KOPT-K1 (cell line): Measurements from ENCODE around the gene DIPK1A.

Experiments used
- H3K27ac ChIP-seq: fragments of 200-600 bp; sonication (generic); 2 replicates; pipeline ENCODE4 v1.5.1; 2016; ENCODE audit warnings: antibody characterized with exemption, mild to moderate bottlenecking, low read depth, low read length; ENCODE audit not compliant: poor library complexity, severe bottlenecking
- H3K36me3 ChIP-seq: fragments of 200-600 bp; sonication (generic); 2 replicates; pipeline ENCODE4 v1.5.1; 2017; ENCODE audit warnings: antibody characterized with exemption, mild to moderate bottlenecking, low read length, moderate library complexity; ENCODE audit not compliant: insufficient read depth
- H3K9me3 ChIP-seq: fragments of 200-600 bp; sonication (generic); 2 replicates; pipeline ENCODE4 v1.5.1; 2017; ENCODE audit warnings: antibody characterized with exemption, low read length, mild to moderate bottlenecking; ENCODE audit not compliant: insufficient read depth, poor library complexity, severe bottlenecking

DIPK1A gene

GRCh38 chr1:92859400-92860039 lies 101.7 kb downstream of the DIPK1A start:
- H3K27ac ChIP-seq, result peak overlapping the region; percentile 18
- H3K9me3 ChIP-seq, result no peaks in the 10 kb centered on the region
- no peaks in the 10 kb centered on the region; the same call in 1 of the 2 replicates for H3K36me3 ChIP-seq

- H3K36me3 ChIP-seq, result no peaks in the 10 kb centered on the region; the same call in 1 of the 2 replicates
- H3K27ac ChIP-seq, result peak overlapping the region; percentile 18
- no peaks in the 10 kb centered on the region for H3K9me3 ChIP-seq
Measured at GRCh38 chr1:92858564-92859399, 102.5 kb downstream of the DIPK1A start.

- no peaks in the 10 kb centered on the region for H3K9me3 ChIP-seq
- H3K36me3 ChIP-seq, result no peaks in the 10 kb centered on the region; the same call in 1 of the 2 replicates
- H3K27ac ChIP-seq, result no peak overlapping the region
Measured at GRCh38 chr1:92857817-92858216, 103.4 kb downstream of the DIPK1A start.

- peaks cover 3% of the 10 kb centered on the region for H3K36me3 ChIP-seq
- H3K27ac ChIP-seq, result no peak overlapping the region
- no peaks in the 10 kb centered on the region for H3K9me3 ChIP-seq
Measured at GRCh38 chr1:92855236-92855635, 106.0 kb downstream of the DIPK1A start.

GRCh38 chr1:92854101-92854785 lies 107.0 kb downstream of the DIPK1A start:
- Histone ChIP-seq H3K27ac (no peak overlapping the region), H3K9me3 (no peaks in the 10 kb centered on the region), H3K36me3 (peaks cover 13% of the 10 kb centered on the region)

- H3K36me3 ChIP-seq, result peaks cover 18% of the 10 kb centered on the region
- no peak overlapping the region for H3K27ac ChIP-seq
- no peaks in the 10 kb centered on the region for H3K9me3 ChIP-seq
Measured at GRCh38 chr1:92853299-92853698, 108.0 kb downstream of the DIPK1A start.

- Histone ChIP-seq H3K27ac (no peak overlapping the region), H3K36me3 (peaks cover 22% of the 10 kb centered on the region), H3K9me3 (no peaks in the 10 kb centered on the region)
Measured at GRCh38 chr1:92851729-92852128, 109.5 kb downstream of the DIPK1A start.

GRCh38 chr1:92850019-92850418 lies 111.2 kb downstream of the DIPK1A start:
- no peak overlapping the region for H3K27ac ChIP-seq
- H3K9me3 ChIP-seq, result no peaks in the 10 kb centered on the region

GRCh38 chr1:92848201-92848600 lies 113.1 kb downstream of the DIPK1A start:
- H3K9me3 ChIP-seq, result no peaks in the 10 kb centered on the region
- peaks cover 51% of the 10 kb centered on the region for H3K36me3 ChIP-seq
- H3K27ac ChIP-seq, result no peak overlapping the region

More at GRCh38 chr1:92850019-92850418, 111.2 kb downstream of the DIPK1A start:
- peaks cover 36% of the 10 kb centered on the region for H3K36me3 ChIP-seq

GRCh38 chr1:92845908-92846307 lies 115.4 kb downstream of the DIPK1A start:
- Histone ChIP-seq H3K36me3 (peaks cover 74% of the 10 kb centered on the region), H3K27ac (no peak overlapping the region), H3K9me3 (no peaks in the 10 kb centered on the region)

GRCh38 chr1:92844439-92844838 lies 116.8 kb downstream of the DIPK1A start:
- H3K9me3 ChIP-seq, result no peaks in the 10 kb centered on the region
- H3K27ac ChIP-seq, result no peak overlapping the region
- H3K36me3 ChIP-seq, result peaks cover 78% of the 10 kb centered on the region

GRCh38 chr1:92843429-92844352 lies 117.6 kb downstream of the DIPK1A start:
- Histone ChIP-seq H3K9me3 (no peaks in the 10 kb centered on the region), H3K27ac (no peak overlapping the region), H3K36me3 (peaks cover 78% of the 10 kb centered on the region)

GRCh38 chr1:92843046-92843423 lies 118.2 kb downstream of the DIPK1A start:
- H3K36me3 ChIP-seq, result peaks cover 85% of the 10 kb centered on the region
- H3K27ac ChIP-seq, result no peak overlapping the region

More at GRCh38 chr1:92843046-92843423, 118.2 kb downstream of the DIPK1A start:
- no peaks in the 10 kb centered on the region for H3K9me3 ChIP-seq
